Duodenal mucosa (tissue), 2 donors: ENCODE data around the gene ROMO1.
"Not testable (repeated sequence)": the region's sequence is repeated elsewhere in the genome, so short reads cannot be mapped to it uniquely, and the experiment has no call there.

Experiments used
- H3K27ac ChIP-seq: one replicate; pipeline ENCODE4 v1.7.0; 2013; ENCODE audit warnings: low read depth, low read length
- H3K27me3 ChIP-seq, 2 donors: one replicate each; pipeline ENCODE4 v1.7.0; 2013; ENCODE audit warnings: low read length in 2 of 2, control low read depth in 1 of 2; ENCODE audit not compliant: insufficient read depth in 2 of 2, control insufficient read depth in 1 of 2
- H3K36me3 ChIP-seq, 2 donors: one replicate each; pipeline ENCODE4 v1.7.0; 2013; ENCODE audit warnings: low read length in 2 of 2, control low read depth in 1 of 2; ENCODE audit not compliant: insufficient read depth in 2 of 2, control insufficient read depth in 1 of 2
- H3K4me1 ChIP-seq, 2 donors: one replicate each; pipeline ENCODE4 v1.7.0; 2013; ENCODE audit warnings: low read length in 2 of 2, control low read depth in 1 of 2; ENCODE audit not compliant: insufficient read depth in 2 of 2, control insufficient read depth in 1 of 2
- H3K4me3 ChIP-seq, 2 donors: one replicate each; pipeline ENCODE4 v1.7.0; 2013; ENCODE audit warnings: low read length in 2 of 2, low read depth in 1 of 2
- H3K9ac ChIP-seq, 2 donors: one replicate each; pipeline ENCODE4 v1.7.0; 2013; ENCODE audit warnings: low read length in 2 of 2, low read depth in 1 of 2
- H3K9me3 ChIP-seq, 2 donors: one replicate each; pipeline ENCODE4 v1.7.0; 2013; ENCODE audit warnings: low read length in 2 of 2, control low read depth in 1 of 2; ENCODE audit not compliant: control insufficient read depth in 1 of 2

ROMO1 gene

DNA sequence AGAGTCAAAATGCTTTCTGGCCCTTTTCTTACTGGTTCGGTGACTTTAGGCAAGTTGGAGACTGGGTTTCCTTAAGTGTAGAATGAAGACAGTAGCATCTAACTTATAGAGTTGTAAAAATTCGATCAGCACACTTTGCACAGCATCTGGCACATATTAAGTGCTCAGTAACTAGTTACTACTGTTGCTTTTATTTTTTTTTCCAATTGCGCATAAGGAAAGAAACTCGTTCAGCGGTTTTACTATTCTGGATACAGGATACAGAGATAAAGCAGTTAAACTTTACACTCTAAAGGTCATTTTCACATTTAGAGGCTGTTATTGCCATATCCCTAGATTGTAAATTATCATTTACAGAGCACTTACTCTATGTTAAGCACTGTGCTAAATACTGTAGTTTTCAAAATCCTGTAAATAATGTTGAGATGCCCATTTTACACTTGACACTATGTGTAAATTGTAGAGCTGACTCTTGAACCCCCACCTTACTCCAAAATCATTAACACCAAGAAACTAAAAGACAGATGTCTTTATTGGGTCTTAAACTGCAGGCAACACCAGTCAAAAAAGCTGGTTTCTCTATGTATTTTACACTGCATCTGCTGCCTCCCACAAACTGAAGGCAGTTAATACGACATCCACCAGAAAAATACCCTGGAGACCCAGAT, 886 bp downstream of the ROMO1 start:
- peak overlapping the region; percentile 83 to 98 for H3K4me3 ChIP-seq
- peaks cover 23 to 26% of the 10 kb centered on the region in 2 donors for H3K4me1 ChIP-seq
- peak overlapping the region; percentile 95 for H3K9ac ChIP-seq
- peak overlapping the region; percentile 88 for H3K27ac ChIP-seq
- peaks cover 34 to 41% of the 10 kb centered on the region in 2 donors for H3K36me3 ChIP-seq
- H3K27me3 ChIP-seq, result no peaks in the 10 kb centered on the region
- no peaks in the 10 kb centered on the region for H3K9me3 ChIP-seq

GRCh38 chr20:35700625-35701148, 1.5 kb downstream of the ROMO1 start:
- H3K36me3 ChIP-seq, result peaks cover 39 to 43% of the 10 kb centered on the region in 2 donors
- no peaks in the 10 kb centered on the region for H3K27me3 ChIP-seq
- H3K4me3 ChIP-seq, result peak overlapping the region; percentile 83 to 98
- H3K9ac ChIP-seq, result peak overlapping the region in 1 of 2 donors; percentile 95
- H3K4me1 ChIP-seq, result peaks cover 23 to 26% of the 10 kb centered on the region in 2 donors
- H3K9me3 ChIP-seq, result no peaks in the 10 kb centered on the region
- H3K27ac ChIP-seq, result no peak overlapping the region

- H3K36me3 ChIP-seq, result peaks cover 45 to 57% of the 10 kb centered on the region in 2 donors
- peaks cover 23 to 26% of the 10 kb centered on the region in 2 donors for H3K4me1 ChIP-seq
- no peak overlapping the region for H3K27ac ChIP-seq
- H3K9me3 ChIP-seq, result no peaks in the 10 kb centered on the region
- H3K9ac ChIP-seq, result no peak overlapping the region
- no peak overlapping the region for H3K4me3 ChIP-seq
- no peaks in the 10 kb centered on the region for H3K27me3 ChIP-seq
These were observed 3.0 kb downstream of the ROMO1 start for GRCh38 chr20:35702051-35702823.

- H3K9me3 ChIP-seq, result no peaks in the 10 kb centered on the region
- no peak overlapping the region for H3K27ac ChIP-seq
- H3K27me3 ChIP-seq, result no peaks in the 10 kb centered on the region
- peaks cover 17 to 19% of the 10 kb centered on the region in 2 donors for H3K4me1 ChIP-seq
- H3K36me3 ChIP-seq, result peaks cover 47 to 63% of the 10 kb centered on the region in 2 donors
- no peak overlapping the region for H3K4me3 ChIP-seq
- H3K9ac ChIP-seq, result no peak overlapping the region
These were observed 3.9 kb downstream of the ROMO1 start for GRCh38 chr20:35702824-35703695.

GRCh38 chr20:35704514-35705261, 5.5 kb downstream of the ROMO1 start:
- Histone ChIP-seq H3K9ac (no peak overlapping the region), H3K36me3 (peaks cover 58 to 78% of the 10 kb centered on the region in 2 donors), H3K4me3 (no peak overlapping the region), H3K9me3 (no peaks in the 10 kb centered on the region), H3K4me1 (peaks cover 10 to 12% of the 10 kb centered on the region in 2 donors), H3K27ac (no peak overlapping the region), H3K27me3 (no peaks in the 10 kb centered on the region)

GRCh38 chr20:35705894-35706293, 6.7 kb downstream of the ROMO1 start:
- not testable (repeated sequence) for H3K27ac ChIP-seq, H3K4me3 ChIP-seq, H3K9ac ChIP-seq, H3K4me1 ChIP-seq, H3K9me3 ChIP-seq, H3K27me3 ChIP-seq
- peaks cover 68 to 86% of the 10 kb centered on the region in 2 donors for H3K36me3 ChIP-seq

DNA sequence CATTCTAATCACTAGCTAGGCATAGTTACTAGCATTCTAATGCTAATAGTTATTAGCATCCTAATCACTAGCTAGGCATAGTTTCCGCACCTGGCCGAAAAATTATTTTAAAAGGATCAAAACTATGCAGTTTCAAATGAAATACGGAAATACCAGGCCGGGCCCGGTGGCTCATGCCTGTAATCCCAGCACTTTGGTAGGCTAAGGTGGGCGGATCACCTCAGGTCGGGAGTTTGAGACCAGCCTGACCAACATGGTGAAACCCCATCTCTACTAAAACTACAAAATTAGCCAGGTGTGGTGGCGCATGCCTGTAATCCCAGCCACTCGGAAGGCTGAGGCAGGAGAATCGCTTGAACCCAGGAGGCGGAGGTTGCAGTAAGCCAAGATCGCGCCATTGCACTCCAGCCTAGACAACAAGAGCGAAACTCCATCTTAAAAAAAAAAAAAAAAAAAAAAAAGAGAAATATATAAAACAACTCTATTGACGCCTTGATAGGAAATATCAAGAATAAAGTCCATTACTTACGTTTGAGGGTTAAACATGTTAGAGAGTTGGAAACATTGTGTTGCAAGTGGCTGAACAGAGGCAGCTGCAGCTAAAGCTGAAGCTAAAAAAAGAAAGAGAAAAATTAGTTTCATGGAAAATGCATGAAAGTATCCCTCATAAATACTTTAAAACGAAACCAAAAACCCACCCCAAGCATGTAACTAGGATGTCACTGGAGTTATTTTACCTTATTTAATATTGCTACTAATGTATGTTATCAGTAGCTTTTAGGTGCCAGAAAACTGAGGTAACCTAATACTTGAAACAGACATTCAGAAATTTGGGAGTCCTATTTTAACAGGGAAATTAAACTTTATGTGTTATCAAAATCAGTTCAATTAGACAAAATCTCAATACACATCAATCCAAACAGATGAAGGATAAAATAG, 7.7 kb downstream of the ROMO1 start:
- not testable (repeated sequence) for H3K9me3 ChIP-seq, H3K9ac ChIP-seq, H3K27me3 ChIP-seq, H3K27ac ChIP-seq, H3K4me1 ChIP-seq, H3K4me3 ChIP-seq
- H3K36me3 ChIP-seq, result peaks cover 74 to 86% of the 10 kb centered on the region in 2 donors

DNA sequence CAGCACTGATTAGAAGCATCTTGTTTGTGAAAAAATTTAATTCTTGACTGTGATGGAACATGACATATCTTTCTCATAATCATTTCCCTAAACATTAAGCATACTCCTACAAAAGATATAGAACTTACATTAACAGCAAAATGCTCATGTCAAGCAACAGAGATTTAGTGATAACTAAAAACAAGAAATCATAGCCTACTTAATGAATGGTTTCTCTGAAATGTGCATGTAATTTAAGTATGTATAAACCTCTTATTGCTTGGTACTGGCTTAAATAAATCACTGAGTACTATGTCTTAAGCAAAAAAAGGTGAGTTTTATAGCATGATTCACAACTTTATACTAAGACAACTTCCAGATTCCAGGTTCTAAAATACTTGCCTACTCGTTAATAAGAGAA, 9.3 kb downstream of the ROMO1 start:
- no peaks in the 10 kb centered on the region for H3K4me1 ChIP-seq
- H3K9me3 ChIP-seq, result no peaks in the 10 kb centered on the region
- H3K36me3 ChIP-seq, result peaks cover 65 to 85% of the 10 kb centered on the region in 2 donors
- no peaks in the 10 kb centered on the region for H3K27me3 ChIP-seq
- no peak overlapping the region for H3K27ac ChIP-seq
- no peak overlapping the region for H3K9ac ChIP-seq
- no peak overlapping the region for H3K4me3 ChIP-seq

DNA sequence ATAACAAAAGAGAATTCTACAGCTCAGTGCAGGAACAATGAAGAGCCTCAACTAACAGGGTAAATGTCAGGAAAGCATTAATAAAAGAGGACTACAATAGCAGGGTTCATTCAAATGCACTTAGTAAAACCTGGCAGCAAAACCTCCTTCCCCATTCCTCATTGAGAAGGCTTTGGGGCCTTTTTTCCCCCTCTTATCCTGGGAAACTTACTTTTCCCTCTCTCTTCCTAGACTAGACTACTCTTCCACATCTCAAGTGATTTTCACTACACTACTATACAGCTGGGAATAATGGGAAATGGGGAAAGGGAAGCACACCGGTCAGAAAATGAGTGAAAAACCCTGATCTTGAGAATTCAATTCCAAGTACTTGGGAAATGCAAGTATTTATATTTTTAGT, 10.1 kb downstream of the ROMO1 start:
- Histone ChIP-seq H3K9ac (no peak overlapping the region), H3K27ac (no peak overlapping the region), H3K27me3 (no peaks in the 10 kb centered on the region), H3K9me3 (no peaks in the 10 kb centered on the region), H3K4me3 (no peak overlapping the region), H3K4me1 (no peaks in the 10 kb centered on the region), H3K36me3 (peaks cover 66 to 85% of the 10 kb centered on the region in 2 donors)
